GM12878 (cell line): ENCODE measurements around the gene CEACAM21. TPM values are rescaled to one million over a fixed set of nuclear protein-coding genes. Genes with fewer than 3 reads are reported as not detected.

ENCODE experiments used
- ATAC-seq: fragments of 200-7000 bp; cut with Tn5 transposase; 3 replicates; pipeline ENCODE4 v1.9.1; 2020; ENCODE audit warnings: mild to moderate bottlenecking, moderate library complexity
- BruUV-seq: library from RNA; stranded (reverse); fragments of 400-500 nt; replicated peaks from 2 replicates; lab custom pipeline; 2021; lab: Mats Ljungman, UMichigan
- CTCF ChIA-PET: fragments of 300-600 bp; sonication (Branson Sonifier 250); formaldehyde crosslinking; extraction: SDS; loops from one replicate; lab custom pipeline; 2021; ENCODE audit warnings: inconsistent platforms; lab: Yijun Ruan, JAX
- POLR2A ChIA-PET: fragments of 350-600 bp; formaldehyde crosslinking; extraction: SDS; loops from one replicate; lab custom pipeline; 2021; ENCODE audit warnings: inconsistent platforms; lab: Charles Lee
- RAD21 ChIA-PET: fragments of 300-600 bp; sonication (Branson Sonifier 250); formaldehyde crosslinking; loops from one replicate; lab custom pipeline; 2023; ENCODE audit warnings: antibody characterized with exemption; ENCODE audit not compliant: unreplicated experiment; lab: Charles Lee
- SMC1A ChIA-PET: fragments of 300-600 bp; sonication (Branson Sonifier 250); formaldehyde crosslinking; loops from one replicate; lab custom pipeline; 2023; ENCODE audit not compliant: unreplicated experiment, uncharacterized antibody; lab: Charles Lee
- DNase-seq: peaks from one replicate; pipeline ENCODE4 v3.0.0-alpha.2; 2011; ENCODE audit warnings: low read depth, low spot score
- FAIRE-seq: peaks from 3 replicates; lab custom pipeline; 2011; peaks lifted over from hg19 to GRCh38; lab: Jason Lieb, UNC
- H2AFZ ChIP-seq: 2 replicates; pipeline ENCODE4 v1.6.0; 2011; ENCODE audit warnings: low read depth, low read length, control low read depth; ENCODE audit not compliant: control insufficient read depth
- H3K27ac ChIP-seq: 2 replicates; pipeline ENCODE4 v1.5.1; 2011; ENCODE audit warnings: control low read depth; ENCODE audit not compliant: control insufficient read depth, insufficient read depth
- H3K27me3 ChIP-seq, 2 experiments: replicated peaks in 1 of 2; 2 replicates each; pipeline versions ENCODE4 v1.6.0 to v1.6.1; 2011; ENCODE audit warnings: low read length in 1 of 2; ENCODE audit not compliant: control insufficient read depth in 2 of 2, insufficient read depth in 2 of 2
- H3K36me3 ChIP-seq, 2 experiments: 2 replicates each; pipeline ENCODE4 v1.5.1; 2011; ENCODE audit warnings: low read length in 1 of 2; ENCODE audit not compliant: control insufficient read depth in 2 of 2, insufficient read depth in 2 of 2
- H3K4me1 ChIP-seq: 2 replicates; pipeline ENCODE4 v1.6.1; 2011; ENCODE audit warnings: mild to moderate bottlenecking, low read length, moderate library complexity, mixed read lengths; ENCODE audit not compliant: control insufficient read depth, insufficient read depth
- H3K4me2 ChIP-seq: 2 replicates; pipeline ENCODE4 v1.6.0; 2011; ENCODE audit warnings: control low read depth; ENCODE audit not compliant: control insufficient read depth, insufficient read depth
- H3K4me3 ChIP-seq: fragments of 200-600 bp; sonication (generic); 2 replicates; pipeline ENCODE4 v1.5.1; 2016
- H3K79me2 ChIP-seq: 2 replicates; pipeline ENCODE4 v1.6.0; 2011; ENCODE audit warnings: low read length; ENCODE audit not compliant: control insufficient read depth, insufficient read depth
- H3K9ac ChIP-seq: 2 replicates; pipeline ENCODE4 v1.8.0; 2011; ENCODE audit warnings: low read length, control low read depth, mixed read lengths; ENCODE audit not compliant: control insufficient read depth, insufficient read depth
- H3K9me3 ChIP-seq: replicated peaks from 3 replicates; pipeline ENCODE4 v1.5.1; 2011; ENCODE audit warnings: mild to moderate bottlenecking, low read length; ENCODE audit not compliant: control insufficient read depth, insufficient read depth
- H4K20me1 ChIP-seq: 2 replicates; pipeline ENCODE4 v1.6.0; 2011; ENCODE audit not compliant: control insufficient read depth, insufficient read depth
- ATF2 ChIP-seq: IDR thresholded peaks from 2 replicates; pipeline ENCODE4 v1.6.1; 2012; ENCODE audit warnings: low read length, inconsistent platforms
- CHD1 ChIP-seq: IDR thresholded peaks from 2 replicates; pipeline ENCODE4 v1.6.1; 2012; ENCODE audit warnings: low read depth, low read length, improper control_type of control experiment
- HDGF ChIP-seq: fragments of 450-650 bp; IDR thresholded peaks from 2 replicates; pipeline ENCODE4 v1.6.1; 2016; ENCODE audit warnings: antibody characterized with exemption
- IRF4 ChIP-seq: IDR thresholded peaks from 2 replicates; pipeline ENCODE4 v1.6.1; 2011; ENCODE audit warnings: low read depth, low read length
- MLLT1 ChIP-seq: fragments of 450-650 bp; IDR thresholded peaks from 2 replicates; pipeline ENCODE4 v1.6.1; 2016; ENCODE audit warnings: mild to moderate bottlenecking
- NFYA ChIP-seq: IDR thresholded peaks from 2 replicates; pipeline ENCODE4 v1.6.1; 2011; ENCODE audit warnings: low read depth, mild to moderate bottlenecking, low read length, improper control_type of control experiment, borderline replicate concordance
- ZNF384 ChIP-seq: IDR thresholded peaks from 2 replicates; pipeline ENCODE4 v1.6.1; 2012; ENCODE audit warnings: low read depth, mild to moderate bottlenecking, low read length, improper control_type of control experiment, borderline replicate concordance
- ZNF687 ChIP-seq: fragments of 450-650 bp; IDR thresholded peaks from 2 replicates; pipeline ENCODE4 v1.6.1; 2017; ENCODE audit warnings: mild to moderate bottlenecking, moderate library complexity
- WGBS: methylation state at CpG from one replicate; pipeline ENCODE4 v1.1.6; 2016; ENCODE audit warnings: low lambda C conversion rate; ENCODE audit not compliant: insufficient replicate concordance, insufficient coverage; ENCODE audit errors: missing lambda C conversion rate; 5-methylcytosine and 5-hydroxymethylcytosine counted together
- in situ Hi-C: fragments of 300-500 bp; cut with MboI; formaldehyde crosslinking; loops from 9 replicates; pipeline ENCODE4 v1.14.3; 2018; ENCODE audit warnings: mixed read lengths
- intact Hi-C: fragments of 100-400 bp; cut with micrococcal nuclease; formaldehyde crosslinking; loops from one replicate; pipeline ENCODE4 v1.14.2; 2022; ENCODE audit not compliant: unreplicated experiment
- polyA plus RNA-seq, 11 experiments: library from polyadenylated mRNA; depleted of rRNA in 4 of 11; unstranded in 6 of 11; stranded (reverse) in 5 of 11; fragments of >200 nt; fragmentation: Nextera tagmentation in 4 of 11; fragmentation: Illumina TruSeq in 1 of 11; extraction: Ambion mirVana in 4 of 11; extraction: Trizol in 1 of 11; gene quantifications; 1 replicate in 1 of 11; 2 replicates in 10 of 11; pipeline versions ENCODE4 v1.2.1 to v1.2.3, GENCODE V29; 2011 to 2016; ENCODE audit warnings: inconsistent platforms in 2 of 11, missing spikeins in 2 of 11, low read depth in 1 of 11
- total RNA-seq, 4 experiments: library from RNA; depleted of rRNA in 3 of 4; stranded (reverse); fragments of >200 nt in 3 of 4; fragmentation: Illumina TruSeq in 1 of 4; extraction: Trizol in 1 of 4; gene quantifications; 2 replicates each; pipeline versions ENCODE4 v1.2.1 to v1.2.3, GENCODE V29; 2013 to 2021

The CEACAM21 gene
- total and polyA plus RNA-seq, 10 of the 15 experiments (the other 5 are each of a cell fraction or from before 2014, with no cell fraction given), result 0.87 to 13.6 (median 8.1) TPM

- no peak overlapping the region for H3K27ac ChIP-seq
- ATAC-seq, result no peak
- H2AFZ ChIP-seq, result no peak overlapping the region
- no peak overlapping the region for H3K4me2 ChIP-seq
- CTCF ChIA-PET, result interaction anchor here (17.9 to 22.5 kb wide), 2 partner anchors 22 to 116 kb away, joined by 314 to 549 read pairs; no protein-coding TSS in a partner anchor
- H3K4me1 ChIP-seq, result peaks cover 13% of the 10 kb centered on the region
- H3K79me2 ChIP-seq, result no peaks in the 10 kb centered on the region
- intact Hi-C loops, result no loop called here
- H3K36me3 ChIP-seq, result no peaks in the 10 kb centered on the region
- H3K27me3 ChIP-seq, result no peaks in the 10 kb centered on the region
- no peaks in the 10 kb centered on the region for H3K9me3 ChIP-seq
- SMC1A ChIA-PET, result interaction anchor here (15.3 kb wide), 1 partner anchor 23 kb away, joined by 305 read pairs; no protein-coding TSS in a partner anchor
- RAD21 ChIA-PET, result interaction anchor here (0.5 to 1.1 kb wide), 3 partner anchors 17 to 115 kb away, joined by 3 to 4 read pairs (median 3); no protein-coding TSS in a partner anchor
- no peak overlapping the region for H3K9ac ChIP-seq
- TF ChIP-seq ZNF384 (no peak), IRF4 (no peak), ATF2 (no peak), MLLT1 (no peak), CHD1 (no peak), HDGF (no peak), NFYA (no peak), ZNF687 (no peak)
- no peak for FAIRE-seq
- DNase-seq, result no peak
- no TSS peak for BruUV-seq
- WGBS, result 63% methylated on average over 9 of the region's 9 CpGs
- in situ Hi-C loops, result no loop called here
- no peak overlapping the region for H3K4me3 ChIP-seq
- POLR2A ChIA-PET, result no interaction called here
- no peaks in the 10 kb centered on the region; the same call in 1 of the 2 replicates for H4K20me1 ChIP-seq
These were observed 10.6 kb upstream of the CEACAM21 start for GRCh38 chr19:41565379-41565720.
